Glutamatergic neuron (in vitro differentiated cells): ENCODE results near the gene IFFO2. TPM values are rescaled to one million over a fixed set of nuclear protein-coding genes. Genes with fewer than 3 reads are reported as not detected.

ENCODE experiments used
- DNase-seq: peaks from one replicate; pipeline ENCODE4 v3.0.0; 2022
- H3K27ac Mint-ChIP-seq: one replicate; pipeline ENCODE4 v1.8.0; 2020; ENCODE audit warnings: mild to moderate bottlenecking, mixed read lengths, inconsistent platforms; ENCODE audit not compliant: unreplicated experiment
- H3K27me3 Mint-ChIP-seq: one replicate; pipeline ENCODE4 v1.8.0; 2020; ENCODE audit warnings: mild to moderate bottlenecking, moderate library complexity, mixed read lengths, inconsistent platforms; ENCODE audit not compliant: unreplicated experiment
- H3K36me3 Mint-ChIP-seq: one replicate; pipeline ENCODE4 v1.8.0; 2020; ENCODE audit warnings: mild to moderate bottlenecking, mixed read lengths, inconsistent platforms; ENCODE audit not compliant: unreplicated experiment
- H3K4me1 Mint-ChIP-seq: one replicate; pipeline ENCODE4 v1.8.0; 2020; ENCODE audit warnings: mild to moderate bottlenecking, low read depth, mixed read lengths, inconsistent platforms; ENCODE audit not compliant: unreplicated experiment
- H3K4me3 Mint-ChIP-seq: one replicate; pipeline ENCODE4 v1.8.0; 2020; ENCODE audit warnings: mild to moderate bottlenecking, mixed read lengths, inconsistent platforms; ENCODE audit not compliant: unreplicated experiment
- H3K9me3 Mint-ChIP-seq: one replicate; pipeline ENCODE4 v1.8.0; 2020; ENCODE audit warnings: mild to moderate bottlenecking, moderate library complexity, mixed read lengths, inconsistent platforms; ENCODE audit not compliant: unreplicated experiment
- total RNA-seq: library from RNA; stranded (reverse); fragmentation: NEBNext Ultra II Directional; extraction: Animal tissue kit (Norgen Biotek cat#: 25700); gene quantifications from one replicate; pipeline ENCODE4 v1.2.1, GENCODE V29; 2021; ENCODE audit not compliant: unreplicated experiment
- TF ChIP-seq, protein P1 (sequence below): fragments of 200-600 bp; sonication (generic); IDR thresholded peaks from one replicate; pipeline ENCODE4 v1.5.0; 2021; ENCODE audit not compliant: partially characterized antibody, unreplicated experiment

Gene IFFO2
- total RNA-seq, 1 donor from 2014 or later: 107 TPM

DNA sequence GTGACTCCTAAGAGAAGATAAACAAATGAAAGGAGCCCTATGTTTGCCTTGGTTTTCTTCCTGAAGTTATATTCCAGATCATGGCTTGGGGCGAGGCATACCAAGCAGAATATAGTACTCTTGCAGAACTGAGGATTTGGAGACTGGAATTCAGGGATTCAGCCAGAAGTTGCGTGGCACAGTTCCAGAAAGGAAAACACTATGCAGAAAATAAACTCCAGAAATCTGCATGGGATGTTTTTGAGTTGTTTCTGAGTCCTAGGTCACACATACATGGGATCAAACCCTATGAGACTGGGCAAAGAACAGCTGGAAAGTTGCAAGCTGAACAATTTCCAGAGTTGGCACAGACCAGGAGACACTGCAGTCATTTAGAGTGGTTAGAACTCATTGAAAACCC is 42.9 kb upstream of the IFFO2 start:
- TF ChIP-seq, protein P1, sequence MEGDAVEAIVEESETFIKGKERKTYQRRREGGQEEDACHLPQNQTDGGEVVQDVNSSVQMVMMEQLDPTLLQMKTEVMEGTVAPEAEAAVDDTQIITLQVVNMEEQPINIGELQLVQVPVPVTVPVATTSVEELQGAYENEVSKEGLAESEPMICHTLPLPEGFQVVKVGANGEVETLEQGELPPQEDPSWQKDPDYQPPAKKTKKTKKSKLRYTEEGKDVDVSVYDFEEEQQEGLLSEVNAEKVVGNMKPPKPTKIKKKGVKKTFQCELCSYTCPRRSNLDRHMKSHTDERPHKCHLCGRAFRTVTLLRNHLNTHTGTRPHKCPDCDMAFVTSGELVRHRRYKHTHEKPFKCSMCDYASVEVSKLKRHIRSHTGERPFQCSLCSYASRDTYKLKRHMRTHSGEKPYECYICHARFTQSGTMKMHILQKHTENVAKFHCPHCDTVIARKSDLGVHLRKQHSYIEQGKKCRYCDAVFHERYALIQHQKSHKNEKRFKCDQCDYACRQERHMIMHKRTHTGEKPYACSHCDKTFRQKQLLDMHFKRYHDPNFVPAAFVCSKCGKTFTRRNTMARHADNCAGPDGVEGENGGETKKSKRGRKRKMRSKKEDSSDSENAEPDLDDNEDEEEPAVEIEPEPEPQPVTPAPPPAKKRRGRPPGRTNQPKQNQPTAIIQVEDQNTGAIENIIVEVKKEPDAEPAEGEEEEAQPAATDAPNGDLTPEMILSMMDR: no peak
- Mint-ChIP-seq H3K36me3 (peaks cover 31% of the 10 kb centered on the region), H3K27me3 (no peaks in the 10 kb centered on the region), H3K27ac (no peak overlapping the region), H3K4me3 (no peak overlapping the region), H3K9me3 (peaks cover 7% of the 10 kb centered on the region), H3K4me1 (no peaks in the 10 kb centered on the region)
- DNase-seq: no peak

DNA sequence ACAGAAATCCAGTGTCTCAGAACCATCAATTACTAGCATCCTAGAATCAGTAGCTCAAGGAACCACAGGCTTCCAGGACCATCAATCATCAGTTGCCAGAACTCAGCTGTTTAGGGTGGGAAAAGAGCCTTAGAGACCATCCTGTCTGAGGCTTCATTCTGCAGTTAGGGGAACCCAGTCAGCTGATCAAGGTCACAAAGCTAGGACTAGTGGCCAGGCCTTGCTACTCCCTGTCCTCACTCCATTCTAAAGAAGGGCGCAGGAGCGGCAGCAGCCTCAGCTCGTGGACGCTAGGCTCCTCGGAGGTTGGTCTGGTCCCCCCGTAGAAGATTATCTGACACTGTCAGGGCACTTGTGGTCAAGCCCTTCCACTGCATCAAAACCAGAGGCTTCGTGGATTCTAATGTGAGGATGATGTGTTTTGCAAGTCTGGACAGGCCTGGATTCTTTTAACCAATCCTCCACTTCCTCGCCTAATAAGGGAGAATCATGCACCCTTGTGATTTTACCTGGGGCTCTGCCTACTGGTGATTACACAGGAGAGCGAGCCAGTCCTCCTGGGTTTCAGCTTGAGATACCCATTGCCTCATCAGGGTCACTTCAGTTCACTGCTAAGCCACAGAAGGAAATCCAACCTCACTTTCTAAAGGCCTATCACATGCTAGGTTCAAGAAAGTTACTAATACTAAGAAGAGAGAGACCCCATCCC is 41.7 kb upstream of the IFFO2 start:
- no peak for DNase-seq
- Mint-ChIP-seq H3K4me3 (no peak overlapping the region), H3K27me3 (no peaks in the 10 kb centered on the region), H3K36me3 (peaks cover 30% of the 10 kb centered on the region), H3K9me3 (peaks cover 7% of the 10 kb centered on the region), H3K27ac (no peak overlapping the region), H3K4me1 (no peaks in the 10 kb centered on the region)
- TF ChIP-seq, protein P1: no peak

DNA sequence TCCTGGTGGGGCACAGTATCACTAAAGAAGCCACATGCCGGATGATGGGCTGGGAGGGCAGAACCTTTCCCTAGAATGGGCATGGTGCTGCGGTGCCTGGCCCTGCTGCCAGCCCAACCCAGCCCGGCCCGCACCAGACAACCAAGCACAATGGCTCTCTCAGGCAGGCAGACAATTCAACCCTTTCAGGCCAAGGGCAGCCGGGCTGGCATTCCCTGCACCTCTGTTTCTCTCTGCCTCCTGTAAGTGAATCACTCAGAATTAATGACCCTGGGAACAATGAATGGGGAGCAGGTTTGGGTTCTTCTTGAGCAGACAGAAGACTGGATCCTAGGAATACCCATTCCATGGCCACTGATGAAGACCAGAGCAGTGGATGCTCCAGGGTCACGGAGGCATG is 41.0 kb upstream of the IFFO2 start:
- DNase-seq: no peak
- H3K4me3 Mint-ChIP-seq: no peak overlapping the region
- peaks cover 2% of the 10 kb centered on the region for H3K27me3 Mint-ChIP-seq
- H3K27ac Mint-ChIP-seq: no peak overlapping the region
- H3K36me3 Mint-ChIP-seq: peaks cover 27% of the 10 kb centered on the region
- H3K4me1 Mint-ChIP-seq: no peaks in the 10 kb centered on the region
- H3K9me3 Mint-ChIP-seq: peaks cover 7% of the 10 kb centered on the region
- TF ChIP-seq, protein P1: no peak

DNA sequence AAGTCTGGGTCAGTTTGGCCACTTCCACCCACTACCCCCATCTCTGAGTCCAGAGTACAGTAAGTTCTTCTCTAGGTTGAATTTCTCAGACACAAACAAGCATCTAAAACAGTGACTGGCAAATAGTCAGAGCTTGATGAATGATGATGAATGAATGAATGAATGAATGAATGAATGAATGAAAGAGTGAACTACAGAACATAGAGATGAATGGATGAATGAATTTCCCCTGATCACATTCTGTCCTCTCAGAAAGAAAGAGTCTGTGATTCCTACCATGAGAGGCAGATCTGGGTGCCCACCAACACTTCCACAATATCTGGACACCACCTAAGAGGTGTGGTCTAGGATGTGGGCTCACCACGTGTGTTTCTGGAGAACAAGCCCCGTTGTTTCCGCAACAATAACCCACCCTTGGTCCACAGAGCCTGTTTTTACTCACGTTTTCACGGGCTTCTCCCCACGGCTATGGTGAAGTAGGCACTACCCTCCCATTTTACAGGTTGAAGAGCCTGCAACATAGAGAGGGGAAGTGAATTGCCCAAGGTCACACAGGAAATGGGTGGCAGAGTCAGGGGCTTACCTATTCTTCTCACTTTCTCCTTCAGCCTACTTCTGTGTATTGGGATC is 40.2 kb upstream of the IFFO2 start:
- Mint-ChIP-seq H3K27me3 (peaks cover 2% of the 10 kb centered on the region), H3K9me3 (peaks cover 9% of the 10 kb centered on the region), H3K36me3 (peaks cover 27% of the 10 kb centered on the region), H3K27ac (no peak overlapping the region), H3K4me3 (no peak overlapping the region), H3K4me1 (no peaks in the 10 kb centered on the region)
- TF ChIP-seq, protein P1: no peak
- no peak for DNase-seq

DNA sequence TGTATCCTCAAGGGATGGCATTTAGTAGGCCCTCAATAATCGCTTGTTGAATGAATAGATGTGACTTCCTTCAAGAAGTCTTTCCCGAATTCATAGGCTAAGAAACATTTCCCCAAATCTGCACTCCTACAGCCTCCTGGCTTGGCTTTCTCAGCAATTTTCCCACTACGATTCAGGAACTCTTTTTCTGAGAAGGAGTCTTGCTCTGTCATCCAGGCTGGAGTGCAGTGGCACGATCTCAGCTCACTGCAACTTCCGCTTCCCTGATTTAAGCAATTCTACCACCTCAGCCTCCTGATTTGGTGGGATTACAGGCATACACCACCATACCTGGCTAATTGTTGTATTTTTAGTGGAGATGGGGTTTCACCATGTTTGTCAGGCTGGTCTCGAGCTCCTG is 37.9 kb upstream of the IFFO2 start:
- Mint-ChIP-seq H3K36me3 (peaks cover 13% of the 10 kb centered on the region), H3K4me3 (no peak overlapping the region), H3K9me3 (peaks cover 2% of the 10 kb centered on the region), H3K27ac (no peak overlapping the region), H3K4me1 (no peaks in the 10 kb centered on the region), H3K27me3 (peaks cover 4% of the 10 kb centered on the region)
- TF ChIP-seq, protein P1: no peak
- DNase-seq: no peak
